SK-N-SH (cell line): ENCODE measurements around the gene PLA2G6. TPM values are rescaled to one million over a fixed set of nuclear protein-coding genes. Genes with fewer than 3 reads are reported as not detected.

Source experiments
- CTCF ChIA-PET: fragments of 300-600, 350-600 bp; formaldehyde crosslinking; extraction: SDS; loops from one replicate; lab custom pipeline; 2021; lab: Yijun Ruan, JAX
- POLR2A ChIA-PET: fragments of 350-600 bp; sonication (Branson Sonifier 250); formaldehyde crosslinking; extraction: SDS; loops from one replicate; lab custom pipeline; 2020; ENCODE audit warnings: antibody characterized with exemption, inconsistent platforms; lab: Yijun Ruan, JAX
- DNase-seq: peaks from one replicate; pipeline ENCODE4 v3.0.0; 2012
- H2AFZ ChIP-seq: fragments of 200-600 bp; sonication (generic); 2 replicates; pipeline ENCODE4 v1.8.1; 2016; ENCODE audit warnings: antibody characterized with exemption, mild to moderate bottlenecking, low read depth
- H3F3A ChIP-seq: fragments of 200-600 bp; sonication (generic); replicated peaks from 2 replicates; pipeline ENCODE3; 2016; ENCODE audit warnings: antibody characterized with exemption, mild to moderate bottlenecking; ENCODE audit not compliant: insufficient read depth
- H3K27ac ChIP-seq, 2 experiments: fragments of 200-500 bp in 1 of 2; fragments of 200-600 bp in 1 of 2; sonication (Bioruptor generic) in 1 of 2; sonication (generic), shearing (Covaris generic) in 1 of 2; 2 replicates each; pipeline versions ENCODE4 v1.5.1 to v1.6.1; 2014 to 2016; ENCODE audit warnings: low read depth in 2 of 2, inconsistent platforms in 1 of 2, low read length in 1 of 2, mild to moderate bottlenecking in 1 of 2, mixed read lengths in 1 of 2
- H3K27me3 ChIP-seq: fragments of 200-600 bp; sonication (generic), shearing (Covaris generic); 2 replicates; pipeline ENCODE4 v1.6.1; 2016; ENCODE audit warnings: mixed run types; ENCODE audit not compliant: insufficient read depth
- H3K36me3 ChIP-seq, 2 experiments: fragments of 200-500 bp in 1 of 2; fragments of 200-600 bp in 1 of 2; sonication (Bioruptor generic) in 1 of 2; sonication (generic) in 1 of 2; replicated peaks in 1 of 2; 2 replicates each; pipeline versions ENCODE3 to v1.5.1; 2014 to 2016; ENCODE audit warnings: low read length in 1 of 2, mild to moderate bottlenecking in 1 of 2; ENCODE audit not compliant: insufficient read depth in 2 of 2, control insufficient read depth in 1 of 2
- H3K4me1 ChIP-seq, 2 experiments: fragments of 200-500 bp in 1 of 2; fragments of 200-600 bp in 1 of 2; sonication (Bioruptor generic) in 1 of 2; sonication (generic), shearing (Covaris generic) in 1 of 2; 2 replicates each; pipeline versions ENCODE4 v1.5.1 to v1.6.1; 2014 to 2016; ENCODE audit warnings: low read depth in 1 of 2, low read length in 1 of 2, mixed run types in 1 of 2; ENCODE audit not compliant: insufficient read depth in 2 of 2, control insufficient read depth in 1 of 2
- H3K4me2 ChIP-seq: fragments of 200-600 bp; sonication (generic), shearing (Covaris generic); 2 replicates; pipeline ENCODE4 v1.6.1; 2017; ENCODE audit warnings: mixed run types
- H3K4me3 ChIP-seq, 2 experiments: fragments of 200-500 bp in 1 of 2; fragments of 200-600 bp in 1 of 2; sonication (Bioruptor generic) in 1 of 2; sonication (generic), shearing (Covaris generic) in 1 of 2; 2 replicates each; pipeline versions ENCODE4 v1.5.1 to v1.8.1; 2014 to 2016; ENCODE audit warnings: low read depth in 2 of 2, inconsistent platforms in 1 of 2, low read length in 1 of 2, mild to moderate bottlenecking in 1 of 2, mixed read lengths in 1 of 2, moderate library complexity in 1 of 2
- H3K79me2 ChIP-seq: fragments of 200-600 bp; sonication (generic); 2 replicates; pipeline ENCODE4 v1.8.1; 2017; ENCODE audit warnings: mild to moderate bottlenecking; ENCODE audit not compliant: insufficient read depth
- H3K9ac ChIP-seq: fragments of 200-600 bp; sonication (generic); 2 replicates; pipeline ENCODE4 v1.6.1; 2017; ENCODE audit warnings: mixed run types
- H3K9me2 ChIP-seq: fragments of 200-600 bp; sonication (generic); 2 replicates; pipeline ENCODE4 v1.6.1; 2017; ENCODE audit warnings: mixed run types
- H3K9me3 ChIP-seq: fragments of 200-600 bp; sonication (generic); 2 replicates; pipeline ENCODE4 v1.6.1; 2017; ENCODE audit warnings: mixed run types, mild to moderate bottlenecking, moderate library complexity
- H4K20me1 ChIP-seq: fragments of 200-600 bp; sonication (generic); 2 replicates; pipeline ENCODE4 v1.6.1; 2017; ENCODE audit warnings: mild to moderate bottlenecking, mixed run types; ENCODE audit not compliant: insufficient read depth
- ELF1 ChIP-seq: IDR thresholded peaks from 2 replicates; pipeline ENCODE4 v1.4.0; 2012
- EP300 ChIP-seq, 2 experiments: IDR thresholded peaks; 2 replicates each; pipeline versions ENCODE4 v1.4.0 to v1.6.1; 2012; ENCODE audit warnings: borderline replicate concordance in 1 of 2, low read depth in 1 of 2, low read length in 1 of 2
- FOSL2 ChIP-seq: IDR thresholded peaks from 2 replicates; pipeline ENCODE4 v1.4.0; 2012; ENCODE audit warnings: low read depth, mild to moderate bottlenecking, moderate library complexity, borderline replicate concordance
- MEF2A ChIP-seq: IDR thresholded peaks from 2 replicates; pipeline ENCODE4 v1.4.0; 2012; ENCODE audit warnings: low read depth, borderline replicate concordance
- NFIC ChIP-seq: IDR thresholded peaks from 2 replicates; pipeline ENCODE4 v1.4.0; 2012; ENCODE audit warnings: borderline replicate concordance
- POLR2AphosphoS5 ChIP-seq: IDR thresholded peaks from 2 replicates; pipeline ENCODE4 v1.6.1; 2012; ENCODE audit warnings: low read depth, low read length
- RAD21 ChIP-seq: IDR thresholded peaks from 2 replicates; pipeline ENCODE4 v1.6.1; 2012; ENCODE audit warnings: mild to moderate bottlenecking, low read length
- TAF1 ChIP-seq: IDR thresholded peaks from 2 replicates; pipeline ENCODE4 v1.6.1; 2012; ENCODE audit warnings: low read depth, mild to moderate bottlenecking, low read length, moderate library complexity, borderline replicate concordance
- WGBS: methylation state at CpG from one replicate; pipeline ENCODE4 v1.1.6; 2017; ENCODE audit warnings: low lambda C conversion rate; 5-methylcytosine and 5-hydroxymethylcytosine counted together
- polyA plus RNA-seq, 3 experiments: library from polyadenylated mRNA; depleted of rRNA; stranded (reverse); fragments of >200 nt; gene quantifications; 2 replicates each; pipeline ENCODE4 v1.2.3, GENCODE V29; 2012
- TF ChIP-seq, protein P1 (sequence below): IDR thresholded peaks from 2 replicates; pipeline ENCODE4 v1.4.0; 2012; ENCODE audit warnings: low read depth
- TF ChIP-seq, protein P2 (sequence below): fragments of 150-350 bp; IDR thresholded peaks from 2 replicates; pipeline ENCODE4 v1.6.1; 2016; ENCODE audit warnings: mild to moderate bottlenecking, low read depth, low read length
- TF ChIP-seq, protein P3 (sequence below): fragments of 200-600 bp; sonication (generic); IDR thresholded peaks from 2 replicates; pipeline ENCODE4 v1.6.1; 2017; ENCODE audit warnings: antibody characterized with exemption, mild to moderate bottlenecking, moderate library complexity

Gene PLA2G6
- polyA plus RNA-seq, 1 of the 3 experiments (the other 2 are of a cell fraction): 10.5 TPM

DNA sequence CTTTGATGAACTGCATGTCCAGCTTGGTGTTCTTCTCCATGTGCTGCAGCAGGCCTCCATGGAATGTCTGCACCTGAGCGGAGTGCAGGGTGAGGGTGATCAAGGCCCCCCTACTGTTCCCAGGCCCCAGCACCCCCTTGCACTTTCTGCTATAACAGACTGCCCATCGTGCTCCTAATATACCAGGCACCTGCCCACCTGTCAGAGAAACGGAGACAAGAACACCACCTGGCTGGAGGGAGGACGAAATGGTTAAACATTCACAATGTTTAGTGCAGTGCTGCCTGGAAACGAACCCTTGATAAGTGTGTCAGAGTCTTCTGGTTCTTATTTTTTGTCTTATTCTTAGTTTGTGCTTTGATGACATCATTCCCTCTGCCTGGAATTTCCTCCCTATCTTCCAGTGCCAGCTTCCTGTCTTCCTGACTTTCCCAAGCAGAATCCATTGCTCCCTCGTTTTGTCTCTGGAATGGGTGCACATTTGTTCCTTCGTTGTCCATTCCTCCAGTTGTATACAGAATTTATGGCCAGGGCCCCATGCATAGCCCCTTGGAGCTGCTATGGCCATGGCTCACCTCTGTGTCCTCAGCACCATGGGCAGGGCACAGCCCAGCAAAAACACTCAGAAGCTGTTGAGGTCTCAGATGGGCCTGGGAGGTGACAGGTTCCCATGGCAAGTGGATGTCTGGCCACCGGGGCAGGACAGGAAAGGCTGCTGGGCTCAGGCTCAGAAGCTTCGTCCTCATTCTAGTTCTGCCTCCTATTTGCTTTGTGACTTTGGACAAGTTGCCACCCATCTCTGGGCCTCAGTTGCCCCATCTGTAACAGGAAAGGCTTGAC is 83.0 kb downstream of the PLA2G6 start:
- ChIA-PET POLR2A (interaction anchor here (1.2 kb wide), 1 partner anchor 14 kb away, joined by 3 read pairs; no protein-coding TSS in a partner anchor), CTCF (no interaction called here)
- Histone ChIP-seq H3K9ac (no peak overlapping the region), H3K4me3 (no peak overlapping the region), H3K27me3 (no peaks in the 10 kb centered on the region), H3K9me2 (no peaks in the 10 kb centered on the region), H3K9me3 (no peaks in the 10 kb centered on the region), H3K36me3 (no peaks in the 10 kb centered on the region), H3F3A (no peaks in the 10 kb centered on the region), H4K20me1 (no peaks in the 10 kb centered on the region), H3K4me1 (no peaks in the 10 kb centered on the region), H3K4me2 (no peak overlapping the region), H3K79me2 (no peaks in the 10 kb centered on the region), H2AFZ (no peak overlapping the region), H3K27ac (no peak overlapping the region)
- WGBS: 62% methylated on average over 6 of the region's 9 CpGs
- TF ChIP-seq POLR2AphosphoS5 (no peak), TAF1 (no peak)
- no peak for DNase-seq

DNA sequence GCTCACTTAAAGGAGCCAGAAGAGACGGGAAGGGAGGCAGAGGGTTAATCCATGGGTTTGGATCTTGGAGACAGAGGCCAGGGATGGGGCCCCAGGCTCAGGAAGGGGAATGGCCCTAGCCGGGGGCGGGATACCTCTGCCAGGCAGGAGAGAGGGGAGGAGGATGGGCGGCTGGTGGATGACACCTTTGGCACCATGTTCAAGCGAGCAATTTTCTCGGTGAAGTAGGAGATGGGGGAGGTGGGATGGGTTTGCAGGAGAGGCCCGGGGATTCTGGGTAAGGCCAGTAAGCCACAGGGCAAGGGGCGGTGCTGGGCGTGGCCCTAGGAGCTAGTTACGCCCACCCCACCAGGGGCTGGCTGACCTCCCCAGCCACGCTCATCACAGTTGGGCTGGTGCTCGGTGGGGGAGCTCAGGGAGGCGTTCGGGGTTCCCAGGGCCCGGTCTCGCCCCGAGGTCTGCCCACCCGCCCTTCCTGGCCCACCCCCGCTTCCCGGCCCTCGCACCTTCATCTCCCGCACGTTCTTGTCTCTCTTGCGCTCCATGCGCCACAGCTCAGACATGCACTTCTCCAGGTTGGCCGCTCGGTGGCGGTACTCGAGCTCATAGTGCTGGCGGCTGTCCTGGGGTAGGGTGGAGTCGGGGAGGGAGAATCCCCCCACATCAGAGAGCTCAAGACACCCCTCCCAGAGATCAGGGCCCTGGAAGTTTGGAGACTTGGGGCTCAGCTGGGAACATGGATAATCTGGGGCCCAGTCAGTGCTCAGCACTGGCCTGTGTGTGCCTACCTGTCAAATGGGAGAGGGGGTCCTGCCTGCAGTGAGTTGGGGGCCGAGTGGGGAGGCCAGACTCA is 83.8 kb downstream of the PLA2G6 start:
- Histone ChIP-seq H3F3A (no peaks in the 10 kb centered on the region), H3K27ac (no peak overlapping the region), H2AFZ (no peak overlapping the region), H3K9me3 (no peaks in the 10 kb centered on the region), H3K27me3 (no peaks in the 10 kb centered on the region), H3K9me2 (no peaks in the 10 kb centered on the region), H3K9ac (no peak overlapping the region), H3K4me3 (no peak overlapping the region; a peak in 1 of 4 replicates), H3K4me1 (no peaks in the 10 kb centered on the region), H3K36me3 (no peaks in the 10 kb centered on the region), H4K20me1 (no peaks in the 10 kb centered on the region), H3K4me2 (no peak overlapping the region), H3K79me2 (no peaks in the 10 kb centered on the region)
- ChIA-PET POLR2A (interaction anchor here (1.2 kb wide), 1 partner anchor 13 kb away, joined by 3 read pairs; no protein-coding TSS in a partner anchor), CTCF (interaction anchor here (0.8 kb wide), 1 partner anchor 17 kb away, joined by 3 read pairs; no protein-coding TSS in a partner anchor)
- TF ChIP-seq, protein P1, sequence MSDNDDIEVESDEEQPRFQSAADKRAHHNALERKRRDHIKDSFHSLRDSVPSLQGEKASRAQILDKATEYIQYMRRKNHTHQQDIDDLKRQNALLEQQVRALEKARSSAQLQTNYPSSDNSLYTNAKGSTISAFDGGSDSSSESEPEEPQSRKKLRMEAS: no peak
- TF ChIP-seq EP300 (IDR thresholded peaks at IDR 0.05; ENCODE audit: borderline replicate concordance in 1 of 2, low read depth in 1 of 2, low read length in 1 of 2): no peak
- no peak for TF ChIP-seq FOSL2
- no peak for TF ChIP-seq MEF2A
- TF ChIP-seq, protein P2, sequence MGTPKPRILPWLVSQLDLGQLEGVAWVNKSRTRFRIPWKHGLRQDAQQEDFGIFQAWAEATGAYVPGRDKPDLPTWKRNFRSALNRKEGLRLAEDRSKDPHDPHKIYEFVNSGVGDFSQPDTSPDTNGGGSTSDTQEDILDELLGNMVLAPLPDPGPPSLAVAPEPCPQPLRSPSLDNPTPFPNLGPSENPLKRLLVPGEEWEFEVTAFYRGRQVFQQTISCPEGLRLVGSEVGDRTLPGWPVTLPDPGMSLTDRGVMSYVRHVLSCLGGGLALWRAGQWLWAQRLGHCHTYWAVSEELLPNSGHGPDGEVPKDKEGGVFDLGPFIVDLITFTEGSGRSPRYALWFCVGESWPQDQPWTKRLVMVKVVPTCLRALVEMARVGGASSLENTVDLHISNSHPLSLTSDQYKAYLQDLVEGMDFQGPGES: no peak
- no peak for TF ChIP-seq RAD21
- no peak for TF ChIP-seq NFIC
- TF ChIP-seq, protein P3, sequence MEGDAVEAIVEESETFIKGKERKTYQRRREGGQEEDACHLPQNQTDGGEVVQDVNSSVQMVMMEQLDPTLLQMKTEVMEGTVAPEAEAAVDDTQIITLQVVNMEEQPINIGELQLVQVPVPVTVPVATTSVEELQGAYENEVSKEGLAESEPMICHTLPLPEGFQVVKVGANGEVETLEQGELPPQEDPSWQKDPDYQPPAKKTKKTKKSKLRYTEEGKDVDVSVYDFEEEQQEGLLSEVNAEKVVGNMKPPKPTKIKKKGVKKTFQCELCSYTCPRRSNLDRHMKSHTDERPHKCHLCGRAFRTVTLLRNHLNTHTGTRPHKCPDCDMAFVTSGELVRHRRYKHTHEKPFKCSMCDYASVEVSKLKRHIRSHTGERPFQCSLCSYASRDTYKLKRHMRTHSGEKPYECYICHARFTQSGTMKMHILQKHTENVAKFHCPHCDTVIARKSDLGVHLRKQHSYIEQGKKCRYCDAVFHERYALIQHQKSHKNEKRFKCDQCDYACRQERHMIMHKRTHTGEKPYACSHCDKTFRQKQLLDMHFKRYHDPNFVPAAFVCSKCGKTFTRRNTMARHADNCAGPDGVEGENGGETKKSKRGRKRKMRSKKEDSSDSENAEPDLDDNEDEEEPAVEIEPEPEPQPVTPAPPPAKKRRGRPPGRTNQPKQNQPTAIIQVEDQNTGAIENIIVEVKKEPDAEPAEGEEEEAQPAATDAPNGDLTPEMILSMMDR: no peak
- TF ChIP-seq ELF1: no peak
- DNase-seq: no peak
- 86% methylated on average over 13 of the region's 32 CpGs for WGBS
